Activated CD8-positive, alpha-beta memory T cell treated with anti-CD3 and anti-CD28 coated beads for 48 hours (primary cell): ENCODE results near the gene CALN1.
"Not testable (repeated sequence)": the region's sequence is repeated elsewhere in the genome, so short reads cannot be mapped to it uniquely, and the experiment has no call there.

Source experiments
- DNase-seq, 3 experiments: peaks; one replicate each; pipeline ENCODE4 v3.0.0-alpha.2; 2020; ENCODE audit warnings: low read depth in 2 of 3, low spot score in 2 of 3

CALN1 gene

GRCh38 chr7:72268796-72269195, 143.3 kb downstream of the CALN1 start:
- DNase-seq = no peak

- no peak for DNase-seq
Observed at GRCh38 chr7:72268090-72268489, 144.0 kb downstream of the CALN1 start.

DNA sequence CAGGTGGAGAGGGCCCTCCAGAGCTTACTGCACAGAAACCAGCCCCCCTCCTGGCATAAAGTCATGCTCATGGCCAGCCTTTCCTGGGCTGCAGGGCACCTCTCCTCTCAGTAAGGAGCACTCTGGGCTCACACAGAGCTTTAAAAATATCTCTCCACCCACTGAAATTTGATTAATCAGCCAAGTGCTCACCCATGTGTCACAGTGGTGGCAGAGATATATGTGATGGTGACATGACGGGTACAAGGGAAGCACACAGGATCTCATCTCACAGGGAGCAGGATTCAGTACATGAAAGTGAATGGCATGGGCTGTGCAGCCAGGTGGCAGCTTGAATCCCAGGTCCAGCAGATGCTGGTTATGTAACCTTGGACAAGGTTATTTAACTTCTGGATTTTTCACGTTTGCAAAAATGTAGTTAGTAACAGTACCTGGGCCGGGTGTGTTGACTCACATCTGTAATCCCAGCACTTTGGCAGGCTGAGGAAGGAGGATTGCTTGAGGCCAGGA, 144.8 kb downstream of the CALN1 start:
- DNase-seq = no peak

GRCh38 chr7:72266771-72267170, 145.4 kb downstream of the CALN1 start:
- no peak for DNase-seq

GRCh38 chr7:72265071-72265904, 146.8 kb downstream of the CALN1 start:
- DNase-seq = no peak

GRCh38 chr7:72260406-72260805, 151.7 kb downstream of the CALN1 start:
- DNase-seq = no peak

DNA sequence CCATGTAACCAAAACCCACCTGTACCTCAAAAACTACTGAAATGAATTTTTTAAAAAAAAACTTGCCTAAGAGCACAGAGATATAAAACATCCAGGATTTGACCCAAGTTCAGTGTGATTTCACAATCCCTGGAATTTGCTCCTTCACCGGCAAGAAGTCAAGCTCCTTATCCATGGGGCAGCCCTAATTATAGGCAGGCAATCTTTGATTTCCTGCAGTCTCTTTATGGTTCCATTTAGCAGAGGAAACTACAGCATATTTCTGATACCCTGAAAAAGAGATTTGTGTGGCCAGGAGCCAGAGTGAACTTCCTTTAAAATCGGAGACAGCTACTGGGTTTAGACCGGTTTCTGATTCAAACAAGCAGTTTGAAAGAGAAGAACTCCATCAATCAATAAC, 154.1 kb downstream of the CALN1 start:
- no peak for DNase-seq

DNA sequence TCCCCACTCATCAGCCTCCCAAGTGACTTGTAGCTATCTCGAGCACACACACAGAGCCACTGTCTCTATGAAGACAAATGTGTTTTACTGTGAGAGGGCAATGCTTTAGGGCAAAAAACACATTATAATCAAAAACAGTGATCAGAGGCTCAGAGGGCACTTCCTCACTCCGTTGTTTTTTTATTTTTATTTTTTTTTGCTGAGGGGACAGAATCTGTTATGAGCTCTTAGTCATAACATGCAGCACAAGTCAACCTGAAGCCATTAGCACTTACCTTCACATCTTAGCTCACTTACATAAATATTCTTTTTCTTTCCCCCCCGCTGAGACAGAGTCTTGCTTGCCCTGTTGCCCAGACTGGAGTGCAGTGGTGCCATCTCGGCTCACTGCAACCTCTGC, 157.7 kb downstream of the CALN1 start:
- DNase-seq = no peak

GRCh38 chr7:72249106-72249505, 163.0 kb downstream of the CALN1 start:
- no peak for DNase-seq

GRCh38 chr7:72244826-72245398, 167.2 kb downstream of the CALN1 start:
- DNase-seq = no peak

DNA sequence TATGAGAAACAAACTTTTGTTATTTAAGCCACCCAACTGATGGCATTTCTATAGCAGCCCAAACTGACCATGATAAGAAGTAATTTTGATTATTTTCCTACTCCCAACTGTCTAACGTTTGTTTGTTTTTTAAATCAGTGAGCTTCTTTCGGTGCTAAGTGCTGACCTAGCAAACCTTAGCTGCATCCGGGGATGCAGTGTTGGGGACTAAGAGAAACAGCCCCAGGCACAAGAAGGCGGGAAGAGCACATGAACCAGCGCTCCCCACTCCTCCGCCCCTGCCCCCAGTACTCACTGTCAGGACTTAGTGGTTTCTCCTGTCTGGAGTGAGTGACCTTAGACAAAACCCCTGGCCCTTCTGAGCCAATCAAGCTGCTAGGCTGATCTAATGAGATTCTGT, 168.8 kb downstream of the CALN1 start:
- no peak for DNase-seq

- DNase-seq = no peak
Observed at GRCh38 chr7:72235351-72235750, 176.8 kb downstream of the CALN1 start.

- DNase-seq = no peak
Observed at GRCh38 chr7:72234086-72234485, 178.1 kb downstream of the CALN1 start.

GRCh38 chr7:72230281-72230680, 181.9 kb downstream of the CALN1 start:
- no peak for DNase-seq

DNA sequence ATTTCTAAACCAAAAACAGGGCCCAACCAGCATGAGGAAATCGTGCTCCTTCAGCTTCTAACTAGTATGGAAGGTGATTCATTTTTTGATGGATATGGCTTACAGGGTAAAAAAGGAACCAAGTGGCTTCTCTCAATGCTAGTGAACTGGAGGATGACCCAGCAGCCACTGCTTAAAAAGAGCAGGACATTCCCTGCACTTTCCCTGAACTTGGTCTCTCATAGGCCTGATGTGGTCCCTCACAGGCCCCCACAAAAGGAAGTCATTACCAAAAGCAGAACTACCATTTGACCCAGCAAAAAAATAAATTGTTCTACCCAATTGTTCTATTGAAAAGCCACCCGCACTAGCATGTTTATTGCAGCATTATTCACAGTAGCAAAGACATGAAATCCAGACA, 188.8 kb downstream of the CALN1 start:
- no peak for DNase-seq

DNA sequence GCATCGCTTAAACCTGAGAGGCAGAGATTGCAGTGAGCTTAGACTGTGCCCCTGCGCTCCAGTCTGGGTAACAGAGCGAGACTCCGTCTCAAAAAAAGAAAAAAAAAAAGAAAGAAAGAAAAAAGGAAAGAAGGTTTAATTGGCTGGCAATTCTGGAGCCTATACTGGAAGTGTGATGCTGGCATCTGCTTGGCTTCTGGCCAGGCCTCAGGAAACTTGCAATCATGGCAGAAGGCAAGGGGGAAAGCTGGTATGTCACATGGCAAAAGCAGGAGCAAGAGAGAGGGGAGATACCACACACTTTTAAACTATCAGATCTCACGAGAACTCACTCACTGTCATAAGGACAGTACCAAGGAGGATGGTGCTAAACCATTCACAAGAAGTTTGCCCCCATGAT, 190.0 kb downstream of the CALN1 start:
- DNase-seq = no peak

DNA sequence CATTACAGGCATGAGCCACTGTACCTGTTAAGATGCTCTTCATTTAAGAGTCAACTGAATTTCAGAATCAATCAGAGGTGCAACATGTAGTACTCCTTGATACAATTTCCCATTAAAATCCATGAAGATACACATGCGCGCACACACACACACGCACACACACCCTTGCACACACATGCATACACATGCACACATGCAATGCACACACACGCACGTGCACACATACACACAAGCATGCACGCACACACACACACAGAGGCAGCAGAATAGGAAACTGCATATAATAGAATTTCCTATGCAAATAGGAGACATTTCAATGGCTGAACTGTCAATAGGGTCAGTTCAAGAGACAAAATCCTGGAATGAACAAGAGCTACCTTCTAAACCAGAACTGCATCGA, 192.6 kb downstream of the CALN1 start:
- no peak for DNase-seq

DNA sequence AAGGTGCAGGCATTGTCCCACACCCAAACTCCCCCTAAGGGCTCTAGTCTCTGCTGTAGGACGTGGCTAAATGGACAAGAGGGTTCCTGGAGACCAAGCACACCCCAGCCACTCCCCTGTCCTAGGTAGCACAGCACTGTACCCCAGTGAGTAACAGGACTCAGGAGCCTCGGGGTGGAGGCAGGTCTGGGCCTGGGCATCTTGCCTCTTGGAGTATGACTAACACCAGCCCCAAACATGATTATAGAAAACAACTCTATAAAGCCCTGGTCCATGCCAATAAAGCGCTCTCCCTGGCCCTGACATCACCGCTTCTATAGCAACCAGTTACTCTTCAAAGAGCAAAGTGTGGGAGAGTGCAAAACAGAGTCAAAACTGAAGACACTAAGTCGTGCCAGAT, 195.0 kb downstream of the CALN1 start:
- DNase-seq = no peak

DNA sequence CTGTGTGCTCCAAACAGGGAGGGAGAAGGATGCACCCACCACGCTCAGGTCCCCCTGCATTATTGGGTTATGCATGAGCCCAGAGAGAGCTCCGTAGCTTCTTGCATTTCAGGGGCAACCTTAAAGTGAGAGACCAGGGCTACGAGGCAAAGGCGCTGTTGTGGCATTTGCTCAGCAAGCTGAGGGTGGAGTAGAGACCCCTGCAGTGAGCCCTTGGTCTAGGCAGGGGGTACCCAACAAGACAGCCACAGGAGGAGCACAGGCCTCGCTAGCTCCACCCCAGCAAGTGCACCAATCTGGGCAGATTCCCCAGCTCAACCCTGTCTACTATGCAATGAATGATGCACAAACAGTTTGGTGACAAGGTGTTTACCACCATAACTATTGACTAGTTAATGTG, 198.4 kb downstream of the CALN1 start:
- DNase-seq = no peak

- no peak for DNase-seq
Observed at GRCh38 chr7:72213081-72213480, 199.1 kb downstream of the CALN1 start.

GRCh38 chr7:72211175-72211574, 201.0 kb downstream of the CALN1 start:
- no peak for DNase-seq

DNA sequence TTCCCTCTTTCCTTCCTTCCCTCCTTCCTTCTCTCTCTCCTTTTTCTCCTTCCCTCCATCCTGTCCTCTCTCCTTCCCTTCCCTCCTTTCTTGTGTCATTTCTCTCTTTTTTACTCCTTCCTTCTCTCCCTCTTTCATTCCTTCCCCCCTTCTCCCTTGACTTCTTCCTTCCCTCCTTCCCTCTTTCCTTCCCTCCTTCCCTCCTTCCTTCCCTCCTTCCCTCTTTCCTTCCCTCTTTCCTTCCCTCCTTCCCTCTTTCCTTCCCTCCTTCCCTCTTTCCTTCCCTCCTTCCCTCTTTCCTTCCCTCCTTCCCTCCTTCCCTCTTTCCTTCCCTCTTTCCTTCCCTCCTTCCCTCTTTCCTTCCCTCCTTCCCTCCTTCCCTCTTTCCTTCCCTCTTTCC, 203.1 kb downstream of the CALN1 start:
- not testable (repeated sequence) for DNase-seq

DNA sequence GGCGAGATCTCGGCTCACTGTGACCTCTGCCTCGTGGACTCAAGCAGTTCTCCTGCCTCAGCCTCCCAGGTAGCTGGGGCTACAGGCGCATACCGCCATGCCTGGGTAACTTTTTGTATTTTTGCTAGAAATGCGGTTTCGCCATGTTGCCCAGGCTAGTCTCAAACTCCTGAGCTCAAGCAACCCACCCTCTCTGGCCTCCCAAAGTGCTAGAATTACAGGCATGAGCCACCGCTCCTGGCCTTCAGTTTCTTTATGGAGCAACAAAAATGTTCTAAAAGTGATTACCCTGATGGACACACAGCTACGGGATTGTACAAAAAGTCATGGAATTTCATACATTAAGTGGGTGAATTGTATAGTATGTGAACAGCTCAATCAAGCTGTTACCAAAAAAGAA, 216.0 kb downstream of the CALN1 start:
- DNase-seq = no peak
